Mesothelial cell of epicardium (in vitro differentiated cells): ENCODE measurements around the gene HECW1. TPM values are rescaled to one million over a fixed set of nuclear protein-coding genes. Genes with fewer than 3 reads are reported as not detected.

ENCODE experiments used
- DNase-seq, 2 experiments: peaks; one replicate each; pipeline ENCODE4 v3.0.0; 2021; ENCODE audit warnings: low spot score in 2 of 2; ENCODE audit not compliant: unreplicated experiment in 2 of 2
- H3K27ac Mint-ChIP-seq: 2 replicates; pipeline ENCODE4 v1.8.0; 2021; ENCODE audit warnings: mixed read lengths
- H3K27me3 Mint-ChIP-seq: 2 replicates; pipeline ENCODE4 v1.8.0; 2021; ENCODE audit warnings: low read depth, mixed read lengths
- H3K36me3 Mint-ChIP-seq: 2 replicates; pipeline ENCODE4 v1.8.0; 2021; ENCODE audit warnings: mixed read lengths
- H3K4me1 Mint-ChIP-seq: 2 replicates; pipeline ENCODE4 v1.8.0; 2021; ENCODE audit warnings: mixed read lengths
- H3K4me3 Mint-ChIP-seq: 2 replicates; pipeline ENCODE4 v1.8.0; 2021; ENCODE audit warnings: mild to moderate bottlenecking, moderate library complexity, mixed read lengths
- H3K9me3 Mint-ChIP-seq: 2 replicates; pipeline ENCODE4 v1.8.0; 2021; ENCODE audit warnings: mixed read lengths
- CTCF ChIP-seq: fragments of 200-600 bp; sonication (generic); IDR thresholded peaks from one replicate; pipeline ENCODE4 v1.5.0; 2021; ENCODE audit warnings: antibody characterized with exemption; ENCODE audit not compliant: unreplicated experiment
- total RNA-seq: library from RNA; stranded (reverse); gene quantifications from 3 replicates; pipeline ENCODE4 v1.2.1, GENCODE V29; 2021

Gene HECW1
- total RNA-seq, 1 donor from 2014 or later: 1.4 TPM

- Mint-ChIP-seq H3K9me3 (no peaks in the 10 kb centered on the region), H3K4me3 (no peak overlapping the region), H3K36me3 (no peaks in the 10 kb centered on the region), H3K27ac (no peak overlapping the region), H3K4me1 (no peaks in the 10 kb centered on the region), H3K27me3 (peaks cover 8% of the 10 kb centered on the region)
- no peak for TF ChIP-seq CTCF
- DNase-seq: no peak
These were observed 446.9 kb downstream of the HECW1 start for GRCh38 chr7:43559171-43559945.

- DNase-seq: no peak
- Mint-ChIP-seq H3K36me3 (no peaks in the 10 kb centered on the region), H3K27ac (no peak overlapping the region), H3K27me3 (peaks cover 8% of the 10 kb centered on the region), H3K9me3 (no peaks in the 10 kb centered on the region), H3K4me3 (no peak overlapping the region), H3K4me1 (no peaks in the 10 kb centered on the region)
- TF ChIP-seq CTCF: no peak
These were observed 447.5 kb downstream of the HECW1 start for GRCh38 chr7:43559946-43560335.

- Mint-ChIP-seq H3K9me3 (no peaks in the 10 kb centered on the region), H3K27ac (no peak overlapping the region), H3K4me1 (no peaks in the 10 kb centered on the region), H3K27me3 (peaks cover 7% of the 10 kb centered on the region), H3K36me3 (no peaks in the 10 kb centered on the region), H3K4me3 (no peak overlapping the region)
- no peak for TF ChIP-seq CTCF
- no peak for DNase-seq
These were observed 448.4 kb downstream of the HECW1 start for GRCh38 chr7:43560742-43561330.

- Mint-ChIP-seq H3K27ac (no peak overlapping the region), H3K27me3 (peaks cover 4% of the 10 kb centered on the region), H3K9me3 (no peaks in the 10 kb centered on the region), H3K4me3 (no peak overlapping the region), H3K36me3 (no peaks in the 10 kb centered on the region), H3K4me1 (no peaks in the 10 kb centered on the region)
- TF ChIP-seq CTCF: no peak
- DNase-seq: no peak
These were observed 449.9 kb downstream of the HECW1 start for GRCh38 chr7:43562383-43562782.

- no peak for TF ChIP-seq CTCF
These were observed 453.3 kb downstream of the HECW1 start for GRCh38 chr7:43565786-43566185.

More at GRCh38 chr7:43565786-43566185, 453.3 kb downstream of the HECW1 start:
- Mint-ChIP-seq H3K27me3 (peaks cover 1% of the 10 kb centered on the region), H3K36me3 (no peaks in the 10 kb centered on the region), H3K9me3 (no peaks in the 10 kb centered on the region), H3K27ac (no peak overlapping the region), H3K4me3 (no peak overlapping the region), H3K4me1 (peaks cover 2% of the 10 kb centered on the region)
- no peak for DNase-seq
